Posterior cingulate gyrus (tissue), 11 donors: Measurements from ENCODE around the gene RAMP3.
A peak's percentile ranks its signal among the peaks of the same experiment; 100 is the strongest.
"Not testable (repeated sequence)": the region's sequence is repeated elsewhere in the genome, so short reads cannot be mapped to it uniquely, and the experiment has no call there.

Experiments
- DNase-seq, 10 donors: peaks; one replicate each; pipeline versions ENCODE4 v3.0.0 to v3.0.0-alpha.2; 2020 to 2021; ENCODE audit warnings: mixed read lengths in 3 of 10
- intact Hi-C: fragments of 100-400 bp; cut with DNase I; formaldehyde crosslinking; loops from one replicate; pipeline ENCODE4 v1.15.1; 2023

Gene RAMP3

GRCh38 chr7:45187089-45187945, 29.7 kb downstream of the RAMP3 start:
- DNase-seq, result peak in 1 of 10 donors; percentile 36
- intact Hi-C loops, result no loop called here

GRCh38 chr7:45187946-45188411, 30.4 kb downstream of the RAMP3 start:
- DNase-seq, result peak in 1 of 10 donors; percentile 67

GRCh38 chr7:45188736-45189135, 31.1 kb downstream of the RAMP3 start:
- intact Hi-C loops, result no loop called here

More at GRCh38 chr7:45187946-45188411, 30.4 kb downstream of the RAMP3 start:
- intact Hi-C loops, result no loop called here

GRCh38 chr7:45189151-45189970, 31.8 kb downstream of the RAMP3 start:
- intact Hi-C loops, result no loop called here
- peak in 3 of 10 donors; percentile 28 to 70 (median 57) for DNase-seq

More at GRCh38 chr7:45188736-45189135, 31.1 kb downstream of the RAMP3 start:
- DNase-seq, result peak in 1 of 10 donors; percentile 70

- peak in 2 of 10 donors; percentile 59 to 81 for DNase-seq
- intact Hi-C loops, result no loop called here
Measured at GRCh38 chr7:45190406-45191165, 33.0 kb downstream of the RAMP3 start.

- DNase-seq, result no peak
- intact Hi-C loops, result no loop called here
Measured at GRCh38 chr7:45191396-45191795, 33.8 kb downstream of the RAMP3 start.

- intact Hi-C loops, result no loop called here
- DNase-seq, result no peak
Measured at GRCh38 chr7:45192621-45193041, 35.0 kb downstream of the RAMP3 start.

GRCh38 chr7:45193828-45194227, 36.2 kb downstream of the RAMP3 start:
- intact Hi-C loops, result no loop called here
- peak in 2 of 10 donors; percentile 68 to 71 for DNase-seq

GRCh38 chr7:45196374-45196773, 38.8 kb downstream of the RAMP3 start:
- intact Hi-C loops, result no loop called here
- peak in 2 of 10 donors; percentile 74 to 76 for DNase-seq

- intact Hi-C loops, result no loop called here
- peak in 1 of 10 donors; percentile 12 for DNase-seq
Measured at GRCh38 chr7:45197461-45197860, 39.9 kb downstream of the RAMP3 start.

- intact Hi-C loops, result no loop called here
Measured at GRCh38 chr7:45198986-45199385, 41.4 kb downstream of the RAMP3 start.

GRCh38 chr7:45199506-45199905, 41.9 kb downstream of the RAMP3 start:
- intact Hi-C loops, result no loop called here
- DNase-seq, result peak in 1 of 10 donors; percentile 26

More at GRCh38 chr7:45198986-45199385, 41.4 kb downstream of the RAMP3 start:
- DNase-seq, result peak in 1 of 10 donors; percentile 70

GRCh38 chr7:45202625-45203024, 45.0 kb downstream of the RAMP3 start:
- intact Hi-C loops, result no loop called here
- peak in 6 of 10 donors; percentile 29 to 91 (median 76) for DNase-seq

- intact Hi-C loops, result no loop called here
- DNase-seq, result peak in 2 of 10 donors; percentile 22 to 64
Measured at GRCh38 chr7:45203036-45203435, 45.4 kb downstream of the RAMP3 start.

- peak in 2 of 10 donors; percentile 50 to 73 for DNase-seq
- intact Hi-C loops, result no loop called here
Measured at GRCh38 chr7:45203459-45203858, 45.9 kb downstream of the RAMP3 start.

- intact Hi-C loops, result no loop called here
- DNase-seq, result peak in 1 of 10 donors; percentile 5
Measured at GRCh38 chr7:45203936-45204445, 46.4 kb downstream of the RAMP3 start.

GRCh38 chr7:45206266-45206665, 48.7 kb downstream of the RAMP3 start:
- DNase-seq, result peak in 1 of 10 donors; percentile 53
- intact Hi-C loops, result not testable (repeated sequence)

GRCh38 chr7:45209909-45210308, 52.3 kb downstream of the RAMP3 start:
- peak in 2 of 10 donors; percentile 30 to 35 for DNase-seq
- intact Hi-C loops, result not testable (repeated sequence)

GRCh38 chr7:45211066-45211465, 53.5 kb downstream of the RAMP3 start:
- intact Hi-C loops, result no loop called here
- peak in 1 of 10 donors; percentile 23 for DNase-seq

GRCh38 chr7:45211958-45212357, 54.4 kb downstream of the RAMP3 start:
- peak in 1 of 10 donors; percentile 43 for DNase-seq
- intact Hi-C loops, result no loop called here
